NCI-H460 (cell line): Measurements from ENCODE around the gene UBASH3B. TPM values are rescaled to one million over a fixed set of nuclear protein-coding genes. Genes with fewer than 3 reads are reported as not detected.
"Not testable (repeated sequence)": the region's sequence is repeated elsewhere in the genome, so short reads cannot be mapped to it uniquely, and the experiment has no call there.

Experiments used
- DNase-seq: peaks from one replicate; pipeline ENCODE4 v3.0.0-alpha.2; 2016; ENCODE audit warnings: low read depth; ENCODE audit errors: extremely low read depth
- total RNA-seq: library from RNA; depleted of rRNA; stranded (reverse); fragments of >200 nt; shearing (Covaris generic); gene quantifications from 2 replicates; pipeline ENCODE4 v1.2.3, GENCODE V29; 2014

The UBASH3B gene
- total RNA-seq, 1 experiment from 2014 or later, result 10.1 TPM

GRCh38 chr11:122727101-122727929 lies 71.8 kb downstream of the UBASH3B start:
- no peak for DNase-seq

- no peak for DNase-seq
Observed at GRCh38 chr11:122728561-122728960, 73.0 kb downstream of the UBASH3B start.

GRCh38 chr11:122729139-122729538 lies 73.6 kb downstream of the UBASH3B start:
- no peak for DNase-seq

GRCh38 chr11:122730694-122731093 lies 75.2 kb downstream of the UBASH3B start:
- DNase-seq, result not testable (repeated sequence)

- no peak for DNase-seq
Observed at GRCh38 chr11:122731500-122731913, 76.0 kb downstream of the UBASH3B start.

- no peak for DNase-seq
Observed at GRCh38 chr11:122732342-122733315, 77.1 kb downstream of the UBASH3B start.

GRCh38 chr11:122733318-122733717 lies 77.8 kb downstream of the UBASH3B start:
- no peak for DNase-seq

GRCh38 chr11:122734848-122735496 lies 79.5 kb downstream of the UBASH3B start:
- DNase-seq, result no peak

GRCh38 chr11:122737951-122738693 lies 82.6 kb downstream of the UBASH3B start:
- DNase-seq, result no peak

- no peak for DNase-seq
Observed at GRCh38 chr11:122741613-122742300, 86.2 kb downstream of the UBASH3B start.

GRCh38 chr11:122742301-122743018 lies 86.9 kb downstream of the UBASH3B start:
- DNase-seq, result no peak

GRCh38 chr11:122743097-122743741 lies 87.7 kb downstream of the UBASH3B start:
- no peak for DNase-seq

- no peak for DNase-seq
Observed at GRCh38 chr11:122743949-122744348, 88.4 kb downstream of the UBASH3B start.

- no peak for DNase-seq
Observed at GRCh38 chr11:122744357-122744756, 88.8 kb downstream of the UBASH3B start.

- DNase-seq, result no peak
Observed at GRCh38 chr11:122745111-122745510, 89.6 kb downstream of the UBASH3B start.

GRCh38 chr11:122746050-122746478 lies 90.5 kb downstream of the UBASH3B start:
- DNase-seq, result no peak

GRCh38 chr11:122746611-122747244 lies 91.2 kb downstream of the UBASH3B start:
- no peak for DNase-seq

- no peak for DNase-seq
Observed at GRCh38 chr11:122747351-122747781, 91.8 kb downstream of the UBASH3B start.
